PC-9 (cell line): ENCODE measurements around the gene RFTN2. TPM values are rescaled to one million over a fixed set of nuclear protein-coding genes. Genes with fewer than 3 reads are reported as not detected.
A peak's percentile ranks its signal among the peaks of the same experiment; 100 is the strongest.

Experiments
- BruUV-seq: library from RNA; stranded (reverse); fragments of 400-500 nt; replicated peaks from 2 replicates; lab custom pipeline; 2021; lab: Mats Ljungman, UMichigan
- CTCF ChIA-PET: fragments of 300-600 bp; sonication (Branson Sonifier 250); formaldehyde crosslinking; loops from one replicate; lab custom pipeline; 2022; ENCODE audit warnings: antibody characterized with exemption; lab: Charles Lee
- POLR2A ChIA-PET: fragments of 300-600 bp; sonication (Branson Sonifier 250); formaldehyde crosslinking; loops from one replicate; lab custom pipeline; 2022; ENCODE audit warnings: antibody characterized with exemption; ENCODE audit not compliant: unreplicated experiment; lab: Charles Lee
- DNase-seq, 2 experiments: peaks; one replicate each; pipeline versions ENCODE4 v3.0.0 to v3.0.0-alpha.2; 2015 to 2022; ENCODE audit warnings: mixed read lengths in 1 of 2
- H2AFZ ChIP-seq: fragments of 200-600 bp; sonication (generic); 2 replicates; pipeline ENCODE4 v1.8.1; 2017; ENCODE audit warnings: antibody characterized with exemption
- H3F3A ChIP-seq: fragments of 200-600 bp; sonication (generic); 2 replicates; pipeline ENCODE4 v1.8.1; 2017; ENCODE audit warnings: antibody characterized with exemption, mild to moderate bottlenecking, low read depth; ENCODE audit not compliant: insufficient read depth
- H3K27ac ChIP-seq: fragments of 200-600 bp; sonication (generic); 2 replicates; pipeline ENCODE4 v1.6.1; 2016; ENCODE audit warnings: mixed run types
- H3K27me3 ChIP-seq: fragments of 200-600 bp; sonication (generic); 2 replicates; pipeline ENCODE4 v1.6.1; 2016; ENCODE audit warnings: low read depth, mixed run types; ENCODE audit not compliant: insufficient read depth
- H3K36me3 ChIP-seq: fragments of 200-600 bp; sonication (generic); 2 replicates; pipeline ENCODE4 v1.6.1; 2016; ENCODE audit warnings: low read depth, mixed run types
- H3K4me1 ChIP-seq: fragments of 200-600 bp; sonication (generic); replicated peaks from 2 replicates; pipeline ENCODE4 v1.6.1; 2016; ENCODE audit warnings: mixed run types; ENCODE audit not compliant: insufficient read depth
- H3K4me2 ChIP-seq: fragments of 200-600 bp; sonication (generic); 2 replicates; pipeline ENCODE4 v1.6.1; 2017; ENCODE audit warnings: mixed run types
- H3K4me3 ChIP-seq: fragments of 200-600 bp; sonication (generic); 2 replicates; pipeline ENCODE4 v1.6.1; 2016; ENCODE audit warnings: mixed run types
- H3K79me2 ChIP-seq: fragments of 200-600 bp; sonication (generic); 2 replicates; pipeline ENCODE4 v1.6.1; 2017; ENCODE audit warnings: low read depth, mixed run types
- H3K9me2 ChIP-seq: fragments of 200-600 bp; sonication (generic); 2 replicates; pipeline ENCODE4 v1.8.1; 2017; ENCODE audit warnings: mild to moderate bottlenecking; ENCODE audit not compliant: insufficient read depth
- H3K9me3 ChIP-seq: fragments of 200-600 bp; sonication (generic); 2 replicates; pipeline ENCODE4 v1.8.1; 2016; ENCODE audit warnings: low read depth; ENCODE audit not compliant: insufficient read depth
- H4K20me1 ChIP-seq: fragments of 200-600 bp; sonication (generic); 2 replicates; pipeline ENCODE4 v1.8.1; 2017; ENCODE audit not compliant: insufficient read depth
- CTCF ChIP-seq: fragments of 200-600 bp; sonication (generic); conservative IDR thresholded peaks from 2 replicates; pipeline ENCODE4 v1.6.1; 2017; ENCODE audit warnings: mixed run types, antibody characterized with exemption, mild to moderate bottlenecking, moderate library complexity
- EZH2 ChIP-seq: fragments of 200-600 bp; sonication (generic); IDR thresholded peaks from 2 replicates; pipeline ENCODE4 v1.8.0; 2017; ENCODE audit warnings: antibody characterized with exemption, low read depth
- intact Hi-C: fragments of 100-400 bp; cut with micrococcal nuclease; formaldehyde crosslinking; loops from one replicate; pipeline ENCODE4 v1.10.0; 2022; ENCODE audit not compliant: unreplicated experiment
- total RNA-seq: library from RNA; stranded (reverse); gene quantifications from 2 replicates; pipeline ENCODE4 v1.2.3, GENCODE V29; 2021

RFTN2 gene
- total RNA-seq, 1 experiment from 2014 or later: not detected

DNA sequence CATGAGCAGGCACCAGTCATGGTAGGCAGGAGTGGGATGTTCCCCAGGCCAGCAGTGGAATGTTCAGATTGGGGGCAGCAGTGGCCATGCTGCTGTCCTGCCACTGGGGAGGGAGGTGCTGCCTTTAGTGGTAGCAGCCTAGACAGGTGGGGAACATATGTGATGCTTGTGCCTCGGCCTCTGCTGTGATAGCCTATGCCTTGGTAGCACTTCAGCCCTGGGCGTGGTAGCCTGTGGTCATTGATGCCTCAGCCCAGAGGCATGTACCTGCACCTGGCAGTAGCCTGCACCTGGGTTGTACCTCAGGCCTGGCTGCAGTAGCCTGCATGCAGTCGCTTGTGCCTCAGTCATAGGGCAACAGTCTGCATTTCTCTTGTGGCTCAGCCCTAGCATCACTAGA is 7.1 kb downstream of the RFTN2 start:
- no peak for TF ChIP-seq EZH2
- no peak for TF ChIP-seq CTCF
- Histone ChIP-seq H3K4me2 (no peak overlapping the region), H4K20me1 (no peaks in the 10 kb centered on the region), H3K9me2 (no peaks in the 10 kb centered on the region), H3K4me1 (no peaks in the 10 kb centered on the region), H3K9me3 (0 out of 2 replicates have a peak, but pooled peaks cover 5% of the 10 kb centered on the region), H3K27ac (no peak overlapping the region), H3F3A (no peaks in the 10 kb centered on the region), H3K27me3 (no peaks in the 10 kb centered on the region), H3K36me3 (no peaks in the 10 kb centered on the region), H2AFZ (no peak overlapping the region), H3K79me2 (no peaks in the 10 kb centered on the region), H3K4me3 (no peak overlapping the region)
- DNase-seq: peak in 1 of 2 experiments; percentile 3
- BruUV-seq: no TSS peak
- CTCF ChIA-PET: no interaction called here
- intact Hi-C loops: no loop called here
- POLR2A ChIA-PET: no interaction called here

GRCh38 chr2:197666277-197666676 is 9.1 kb downstream of the RFTN2 start:
- Histone ChIP-seq H3F3A (no peaks in the 10 kb centered on the region), H3K36me3 (no peaks in the 10 kb centered on the region), H3K4me1 (no peaks in the 10 kb centered on the region), H3K27ac (no peak overlapping the region), H2AFZ (no peak overlapping the region), H4K20me1 (no peaks in the 10 kb centered on the region), H3K79me2 (no peaks in the 10 kb centered on the region), H3K9me3 (0 out of 2 replicates have a peak, but pooled peaks cover 5% of the 10 kb centered on the region), H3K9me2 (no peaks in the 10 kb centered on the region), H3K27me3 (no peaks in the 10 kb centered on the region), H3K4me3 (no peak overlapping the region), H3K4me2 (no peak overlapping the region)
- ChIA-PET POLR2A (no interaction called here), CTCF (no interaction called here)
- intact Hi-C loops: no loop called here
- BruUV-seq: no TSS peak
- no peak for DNase-seq
- TF ChIP-seq CTCF: no peak
- TF ChIP-seq EZH2: no peak

DNA sequence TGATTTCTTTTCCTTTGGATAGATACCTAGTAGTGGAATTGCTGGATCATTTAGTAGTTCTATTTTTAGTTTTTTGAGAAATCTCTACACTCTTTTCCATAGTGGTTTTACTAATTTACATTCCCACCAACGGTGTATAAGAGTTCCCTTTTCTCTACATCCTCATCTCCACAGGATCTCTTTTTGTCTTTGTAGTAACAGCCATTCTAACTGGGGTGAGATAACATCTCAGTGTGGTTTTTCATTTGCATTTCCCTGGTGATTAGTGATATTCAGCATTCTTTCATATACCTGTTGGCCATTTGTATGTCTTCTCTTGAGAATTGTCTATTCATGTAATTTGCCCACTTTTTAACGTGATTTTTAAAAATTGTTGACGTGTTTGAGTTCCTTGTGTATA is 13.8 kb downstream of the RFTN2 start:
- Histone ChIP-seq H2AFZ (no peak overlapping the region), H3K27ac (no peak overlapping the region), H3K9me2 (no peaks in the 10 kb centered on the region), H4K20me1 (no peaks in the 10 kb centered on the region), H3K4me3 (no peak overlapping the region), H3K4me2 (no peak overlapping the region), H3K36me3 (no peaks in the 10 kb centered on the region), H3F3A (no peaks in the 10 kb centered on the region), H3K4me1 (no peaks in the 10 kb centered on the region), H3K9me3 (0 out of 2 replicates have a peak, but pooled peaks cover 5% of the 10 kb centered on the region), H3K27me3 (no peaks in the 10 kb centered on the region), H3K79me2 (no peaks in the 10 kb centered on the region)
- DNase-seq: no peak
- no TSS peak for BruUV-seq
- intact Hi-C loops: no loop called here
- POLR2A ChIA-PET: no interaction called here
- no peak for TF ChIP-seq EZH2
- no peak for TF ChIP-seq CTCF
- CTCF ChIA-PET: no interaction called here
